HG02763 (cell line): ENCODE measurements around the gene DCUN1D4.

ENCODE experiments used
- ATAC-seq: cut with Tn5 transposase; IDR thresholded peaks from one replicate; pipeline ENCODE4 v1.9.1; 2021; ENCODE audit warnings: mild to moderate bottlenecking, moderate library complexity; ENCODE audit not compliant: unreplicated experiment

DCUN1D4 gene

DNA sequence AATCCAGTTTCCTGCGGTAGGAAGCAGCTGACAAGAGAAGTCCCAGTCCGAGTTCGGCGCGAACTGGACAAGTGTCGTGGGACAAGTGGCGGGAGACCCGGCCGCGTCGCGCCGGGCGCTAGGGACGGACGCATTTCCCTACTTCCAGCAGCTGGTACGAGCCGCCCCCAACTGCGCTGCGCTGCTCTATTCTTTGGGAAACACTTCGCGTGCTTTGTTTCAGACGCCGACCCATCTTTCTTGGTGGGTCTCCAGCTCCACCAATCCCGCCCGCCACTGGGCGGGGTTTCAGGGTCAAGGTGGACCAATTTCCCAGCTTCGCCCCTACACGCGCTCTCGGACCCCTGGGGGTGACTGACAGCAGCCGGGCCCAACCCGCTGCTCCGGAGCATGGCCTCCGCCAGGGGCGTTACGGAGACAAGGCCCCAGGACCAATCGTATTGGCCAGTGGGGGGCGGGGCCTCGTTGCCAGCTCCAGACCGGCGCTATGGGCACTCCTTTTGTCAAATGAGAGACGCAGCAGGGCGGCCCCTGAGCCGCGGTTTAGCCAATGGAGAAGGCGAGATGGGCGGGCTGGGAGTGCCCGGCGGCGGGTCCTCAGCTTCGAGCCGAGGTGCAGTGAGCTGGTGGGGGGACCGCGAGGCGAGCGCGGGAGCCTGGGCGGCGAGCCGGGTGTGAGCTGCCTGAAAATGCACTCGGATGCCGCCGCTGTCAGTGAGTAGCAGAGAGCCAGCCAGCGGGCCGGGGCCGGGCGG, at the start of gene DCUN1D4:
Gene DCUN1D4, plus strand, starts transcription at position 600 of the 755 bp plus-strand sequence. Its CDS starts 90 bp downstream, at position 690.
- ATAC-seq, result peak; percentile 94

- ATAC-seq, result no peak
Measured at GRCh38 chr4:51820443-51821234, 22.3 kb upstream of the DCUN1D4 start.

- no peak for ATAC-seq
Measured at GRCh38 chr4:51825341-51825740, 17.6 kb upstream of the DCUN1D4 start.

- ATAC-seq, result no peak
Measured at GRCh38 chr4:51830156-51830720, 12.7 kb upstream of the DCUN1D4 start.

- ATAC-seq, result no peak
Measured at GRCh38 chr4:51831133-51831532, 11.8 kb upstream of the DCUN1D4 start.

GRCh38 chr4:51833236-51833635, 9.7 kb upstream of the DCUN1D4 start:
- ATAC-seq, result no peak

GRCh38 chr4:51835079-51835478, 7.9 kb upstream of the DCUN1D4 start:
- ATAC-seq, result no peak

GRCh38 chr4:51835855-51836254, 7.1 kb upstream of the DCUN1D4 start:
- ATAC-seq, result no peak

- ATAC-seq, result no peak
Measured at GRCh38 chr4:51836549-51836948, 6.4 kb upstream of the DCUN1D4 start.

DNA sequence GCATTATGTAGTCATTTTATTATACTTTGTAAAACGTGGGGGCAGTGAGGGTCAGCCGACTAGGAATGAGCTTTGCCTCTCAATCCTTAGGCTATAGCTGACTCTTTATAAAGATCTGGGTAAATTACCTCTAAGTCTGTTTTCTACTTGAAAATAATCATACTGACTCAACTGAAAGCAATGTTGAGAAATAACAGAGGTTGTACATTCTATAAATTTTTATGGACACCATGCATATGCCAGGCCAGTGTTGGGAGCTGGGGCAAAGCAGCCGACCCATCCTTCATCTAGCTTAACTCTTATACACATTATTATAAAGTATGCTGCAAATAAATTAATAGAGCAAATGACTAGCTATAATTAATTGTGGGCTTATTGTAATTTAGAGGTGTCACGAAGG, 2.2 kb upstream of the DCUN1D4 start:
- ATAC-seq, result no peak

DNA sequence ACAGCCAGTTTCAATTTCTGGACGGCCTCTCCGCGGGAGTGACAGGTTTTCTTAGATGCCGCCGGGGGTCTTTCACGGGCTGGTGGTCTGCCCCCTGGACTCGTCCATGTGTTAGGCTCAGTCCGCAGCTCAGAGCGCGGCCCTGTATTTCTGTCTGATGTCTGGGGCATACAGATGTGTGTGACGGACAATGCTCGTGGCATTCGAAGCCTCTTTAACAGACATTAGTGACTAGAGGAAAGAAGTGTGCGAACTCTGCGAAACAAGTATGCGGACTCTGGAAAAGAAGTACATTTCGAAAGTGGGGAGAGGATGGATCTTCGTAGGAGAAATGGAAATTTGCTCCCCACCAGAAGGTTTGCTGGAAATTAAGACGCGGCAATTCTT, 793 bp upstream of the DCUN1D4 start:
- ATAC-seq, result no peak

DNA sequence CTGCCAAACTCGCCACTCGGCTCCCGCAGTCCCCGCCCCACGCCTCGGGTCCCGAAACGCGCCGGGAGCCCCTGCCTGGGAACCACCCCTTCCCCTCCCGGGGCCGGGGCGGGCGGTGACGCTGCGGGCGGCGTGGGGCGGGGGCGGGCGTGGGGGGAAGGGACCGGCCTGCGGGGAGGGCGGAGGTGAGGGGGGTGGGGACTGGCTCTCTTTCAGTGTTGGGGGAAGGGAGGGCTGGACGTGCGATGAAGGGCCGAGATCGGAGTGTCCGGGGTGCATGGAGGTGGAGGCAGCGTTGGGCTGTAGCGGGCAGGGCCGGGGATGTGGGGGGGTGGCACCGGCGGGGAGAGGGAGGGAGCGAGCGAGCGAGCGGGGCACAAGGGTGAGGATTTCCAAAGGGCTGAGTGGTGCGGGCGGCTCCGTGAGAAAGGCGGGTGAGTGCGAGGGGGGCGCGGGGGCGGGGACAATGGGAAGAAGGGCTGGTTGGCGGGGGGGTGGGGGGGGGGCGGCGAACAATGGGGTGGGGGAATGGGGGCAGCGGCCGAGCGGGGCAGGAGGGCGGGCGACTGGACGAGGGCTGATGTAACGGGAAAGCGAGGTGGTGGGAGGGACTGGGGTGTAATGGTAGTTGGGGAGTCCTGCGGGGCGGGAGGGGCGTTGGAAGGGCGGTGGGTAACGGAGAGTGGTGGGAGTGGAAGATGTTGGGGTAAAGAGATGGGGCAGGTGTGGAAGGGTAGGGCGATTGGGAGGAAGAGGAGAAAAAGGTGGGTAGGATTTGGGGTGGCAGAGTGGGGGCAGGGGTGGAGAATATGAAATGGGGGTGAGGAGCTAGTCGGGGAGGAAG, 578 bp downstream of the DCUN1D4 start:
- ATAC-seq, result peak; percentile 23

GRCh38 chr4:51844153-51845054, 1.5 kb downstream of the DCUN1D4 start:
- ATAC-seq, result peak; percentile 31

DNA sequence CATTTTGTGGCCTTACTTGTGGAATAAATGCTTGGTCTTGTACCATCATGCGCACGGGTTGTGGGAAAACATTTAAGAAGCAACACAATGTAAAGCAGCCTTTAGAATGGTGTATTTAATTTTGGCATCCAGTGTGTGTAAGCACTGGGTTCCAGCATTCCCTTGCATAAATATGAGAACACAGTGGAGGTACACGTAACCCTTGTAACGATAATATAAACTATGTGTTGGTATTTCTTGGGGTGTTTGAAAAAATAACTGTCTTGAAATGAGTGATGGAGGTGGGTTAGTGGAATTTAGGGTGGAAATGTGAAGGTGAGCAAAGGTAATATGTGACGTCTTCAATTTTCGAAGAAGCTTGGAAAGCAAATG, 2.1 kb downstream of the DCUN1D4 start:
- no peak for ATAC-seq

- ATAC-seq, result no peak
Measured at GRCh38 chr4:51845711-51846110, 2.8 kb downstream of the DCUN1D4 start.

- ATAC-seq, result no peak
Measured at GRCh38 chr4:51849430-51849829, 6.5 kb downstream of the DCUN1D4 start.

GRCh38 chr4:51850294-51850693, 7.3 kb downstream of the DCUN1D4 start:
- no peak for ATAC-seq

GRCh38 chr4:51851090-51851936, 8.4 kb downstream of the DCUN1D4 start:
- ATAC-seq, result no peak

DNA sequence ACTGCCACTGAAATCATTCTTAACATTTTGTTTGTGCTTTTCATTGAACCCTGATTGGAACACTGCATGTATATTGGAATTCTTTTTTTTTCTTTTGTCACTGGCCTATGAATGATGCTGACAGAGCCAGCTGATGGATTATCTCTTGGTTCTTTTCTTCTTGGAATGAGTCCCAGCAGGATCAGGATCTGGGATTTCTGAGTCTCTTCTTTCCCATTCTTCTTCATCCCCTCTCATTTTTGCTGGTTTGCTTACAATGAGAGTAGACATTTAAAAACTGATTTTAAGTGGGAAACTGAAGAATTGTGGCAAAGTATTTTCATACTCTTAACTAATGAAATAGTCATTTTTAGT, 9.0 kb downstream of the DCUN1D4 start:
- no peak for ATAC-seq
